Transverse colon (tissue), 4 donors: Measurements from ENCODE around the gene UBE2E2. TPM values are rescaled to one million over a fixed set of nuclear protein-coding genes. Genes with fewer than 3 reads are reported as not detected.

Experiments
- DNase-seq: peaks from one replicate; pipeline ENCODE4 v3.0.0-alpha.2; 2019
- H3K27ac ChIP-seq, 4 donors: fragments of 200-600 bp; sonication (generic); 2 replicates each; pipeline ENCODE4 v1.5.1; 2016 to 2018; ENCODE audit warnings: inconsistent platforms in 4 of 4
- H3K27me3 ChIP-seq: fragments of 200-600 bp; sonication (generic); 2 replicates; pipeline ENCODE4 v1.5.1; 2017; ENCODE audit warnings: inconsistent platforms
- H3K36me3 ChIP-seq, 4 donors: fragments of 200-600 bp; sonication (generic); 2 replicates each; pipeline ENCODE4 v1.5.1; 2017 to 2019; ENCODE audit warnings: inconsistent platforms in 4 of 4
- H3K4me1 ChIP-seq, 4 donors: fragments of 200-600 bp; sonication (generic); 2 replicates each; pipeline ENCODE4 v1.5.1; 2017 to 2020; ENCODE audit warnings: inconsistent platforms in 4 of 4
- H3K4me3 ChIP-seq, 4 donors: fragments of 200-600 bp; sonication (generic); 1 replicate in 1 of 4; 2 replicates in 3 of 4; pipeline versions ENCODE4 v1.5.1 to v1.6.1; 2017 to 2019; ENCODE audit warnings: inconsistent platforms in 4 of 4
- H3K9me3 ChIP-seq, 2 donors: fragments of 200-600 bp; sonication (generic); 2 replicates each; pipeline ENCODE4 v1.5.1; 2017 to 2019; ENCODE audit warnings: inconsistent platforms in 2 of 2
- CTCF ChIP-seq, 5 experiments: fragments of 200-600 bp in 3 of 5; fragments of 450-650 bp in 2 of 5; sonication (generic) in 3 of 5; IDR thresholded peaks; 1 replicate in 2 of 5; 2 replicates in 3 of 5; pipeline ENCODE4 v1.5.1; 2016 to 2017; ENCODE audit warnings: antibody characterized with exemption in 5 of 5, inconsistent platforms in 3 of 5, mild to moderate bottlenecking in 2 of 5, moderate library complexity in 1 of 5
- EP300 ChIP-seq: sonication (generic); formaldehyde crosslinking; IDR thresholded peaks from one replicate; pipeline ENCODE4 v1.6.1; 2017; ENCODE audit warnings: antibody characterized with exemption, low read depth
- POLR2A ChIP-seq: fragments of 450-650 bp; IDR thresholded peaks from one replicate; pipeline ENCODE4 v1.6.1; 2016; ENCODE audit warnings: antibody characterized with exemption, mild to moderate bottlenecking, moderate library complexity
- POLR2AphosphoS5 ChIP-seq, 3 donors: sonication (generic); formaldehyde crosslinking; IDR thresholded peaks; one replicate each; pipeline ENCODE4 v1.6.1; 2016; ENCODE audit warnings: antibody characterized with exemption in 3 of 3
- WGBS, 2 donors: methylation state at CpG; one replicate each; pipeline ENCODE4 v1.1.5; 2018; ENCODE audit warnings: low coverage in 1 of 2; 5-methylcytosine and 5-hydroxymethylcytosine counted together
- in situ Hi-C, 4 donors: fragments of 200-750 bp; cut with MboI; loops; one replicate each; pipeline versions ENCODE4 v1.15.0 to v1.15.1; 2017; ENCODE audit warnings: low sequenced_read_pairs in 3 of 4, low pct_ligation_motif_present in 1 of 4, low pct_unique_long_range_greater_than_20kb in 1 of 4
- intact Hi-C: fragments of 100-400 bp; cut with DNase I; formaldehyde crosslinking; loops from one replicate; pipeline ENCODE4 v1.15.1; 2023; ENCODE audit warnings: low total_unique reads
- total RNA-seq, 4 donors: library from RNA; depleted of rRNA; stranded (reverse); fragments of >200 nt; gene quantifications; one replicate each; pipeline ENCODE4 v1.1.0, GENCODE V29; 2016

Gene UBE2E2
- total RNA-seq, 4 donors from 2014 or later, result 5.4 to 133 (median 7.6) TPM

DNA sequence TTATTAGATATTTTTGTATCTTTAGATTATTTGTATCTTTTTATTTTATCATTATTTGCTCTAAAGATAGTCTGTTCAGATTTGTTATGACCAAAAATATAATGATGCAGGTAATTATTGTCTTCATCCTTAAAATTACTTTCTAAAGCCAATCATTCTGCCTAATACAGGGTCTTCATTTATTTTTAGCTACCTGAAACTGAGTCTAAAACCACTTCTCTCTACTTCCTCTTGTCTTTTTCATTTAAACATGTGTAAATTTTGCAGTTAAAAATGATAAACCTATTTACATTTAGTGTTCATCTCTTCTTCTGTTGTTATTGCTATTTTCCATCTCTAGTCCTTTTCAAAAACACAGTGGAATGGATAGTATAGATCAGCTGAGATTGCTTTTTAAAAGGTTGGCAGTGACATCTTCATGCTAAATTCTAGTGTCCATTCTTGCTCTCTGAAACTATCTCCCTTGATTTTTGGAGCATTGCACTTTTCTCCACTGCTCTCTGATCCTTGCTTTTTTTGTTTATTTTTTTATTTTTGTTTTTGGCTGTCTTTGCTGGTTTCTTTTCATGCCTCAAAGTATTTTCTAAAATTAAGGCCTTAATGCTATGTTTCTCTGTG, 91.8 kb downstream of the UBE2E2 start:
- TF ChIP-seq CTCF (IDR thresholded peaks at IDR 0.05) (no peak), EP300 (no peak), POLR2AphosphoS5 (IDR thresholded peaks at IDR 0.05) (no peak), POLR2A (no peak)
- DNase-seq, result no peak
- intact Hi-C loops, result no loop called here

GRCh38 chr3:23301819-23302218, 98.7 kb downstream of the UBE2E2 start:
- intact Hi-C loops, result no loop called here
- TF ChIP-seq POLR2AphosphoS5 (IDR thresholded peaks at IDR 0.05), result no peak
- no peak for TF ChIP-seq CTCF (IDR thresholded peaks at IDR 0.05)
- no peak for TF ChIP-seq POLR2A
- TF ChIP-seq EP300, result no peak
- Histone ChIP-seq H3K27me3 (no peaks in the 10 kb centered on the region), H3K4me1 (no peaks in the 10 kb centered on the region), H3K9me3 (no peaks in the 10 kb centered on the region), H3K27ac (no peak overlapping the region), H3K4me3 (no peak overlapping the region), H3K36me3 (no peaks in the 10 kb centered on the region)
- in situ Hi-C loops, result no loop called here
- 82 to 89% methylated on average over 4 to 5 of the region's 5 CpGs for WGBS, 2 donors
- DNase-seq, result no peak

More for the DNA sequence above, 91.8 kb downstream of the UBE2E2 start:
- H3K27ac ChIP-seq, result no peak overlapping the region
- H3K4me3 ChIP-seq, result no peak overlapping the region
- H3K36me3 ChIP-seq, result no peaks in the 10 kb centered on the region
- H3K27me3 ChIP-seq, result no peaks in the 10 kb centered on the region
- H3K9me3 ChIP-seq, result no peaks in the 10 kb centered on the region
- in situ Hi-C loops, result no loop called here
- H3K4me1 ChIP-seq, result no peaks in the 10 kb centered on the region

DNA sequence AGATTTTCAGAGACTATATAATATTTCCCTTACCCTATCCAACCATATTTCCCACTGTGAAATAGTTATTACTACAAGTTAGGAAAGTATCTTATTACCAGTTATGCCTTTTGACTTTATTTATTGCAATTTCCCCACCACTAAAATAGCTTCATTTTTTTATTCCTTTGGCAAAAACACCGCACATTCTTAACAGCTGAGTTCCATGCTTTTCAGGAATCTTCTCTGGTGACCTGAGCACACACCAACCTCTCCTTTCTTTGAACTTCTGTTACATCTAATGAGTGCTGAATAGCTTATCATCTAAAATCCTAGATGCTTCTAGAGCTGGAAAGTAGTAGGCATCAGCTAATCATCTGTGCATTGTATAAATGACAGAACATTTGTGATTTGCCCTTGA, 99.1 kb downstream of the UBE2E2 start:
- DNase-seq, result no peak
- Histone ChIP-seq H3K27me3 (no peaks in the 10 kb centered on the region), H3K36me3 (no peaks in the 10 kb centered on the region), H3K4me3 (no peak overlapping the region), H3K4me1 (no peaks in the 10 kb centered on the region), H3K27ac (no peak overlapping the region), H3K9me3 (no peaks in the 10 kb centered on the region)
- intact Hi-C loops (no loop called here), in situ Hi-C loops (no loop called here)
- TF ChIP-seq POLR2AphosphoS5 (IDR thresholded peaks at IDR 0.05), result no peak
- TF ChIP-seq CTCF (IDR thresholded peaks at IDR 0.05), result no peak
- TF ChIP-seq POLR2A, result no peak
- TF ChIP-seq EP300, result no peak
- WGBS, 2 donors, result 87 to 100% methylated on average over 1 of the region's 1 CpG

- Histone ChIP-seq H3K9me3 (no peaks in the 10 kb centered on the region), H3K36me3 (no peaks in the 10 kb centered on the region), H3K27ac (no peak overlapping the region), H3K4me1 (no peaks in the 10 kb centered on the region), H3K4me3 (no peak overlapping the region), H3K27me3 (no peaks in the 10 kb centered on the region)
- in situ Hi-C loops (no loop called here), intact Hi-C loops (no loop called here)
- 68 to 77% methylated on average over 6 of the region's 6 CpGs for WGBS, 2 donors
- no peak for DNase-seq
- TF ChIP-seq POLR2A, result no peak
- no peak for TF ChIP-seq EP300
- no peak for TF ChIP-seq CTCF (IDR thresholded peaks at IDR 0.05)
- TF ChIP-seq POLR2AphosphoS5 (IDR thresholded peaks at IDR 0.05), result no peak
Measured at GRCh38 chr3:23303601-23304217, 100.6 kb downstream of the UBE2E2 start.
